AG08395 (cell line): ENCODE results near the gene COL27A1.

Experiments
- DNase-seq: peaks from one replicate; pipeline ENCODE4 v3.0.0; 2012; ENCODE audit warnings: mixed read lengths, low spot score

COL27A1 gene

DNA sequence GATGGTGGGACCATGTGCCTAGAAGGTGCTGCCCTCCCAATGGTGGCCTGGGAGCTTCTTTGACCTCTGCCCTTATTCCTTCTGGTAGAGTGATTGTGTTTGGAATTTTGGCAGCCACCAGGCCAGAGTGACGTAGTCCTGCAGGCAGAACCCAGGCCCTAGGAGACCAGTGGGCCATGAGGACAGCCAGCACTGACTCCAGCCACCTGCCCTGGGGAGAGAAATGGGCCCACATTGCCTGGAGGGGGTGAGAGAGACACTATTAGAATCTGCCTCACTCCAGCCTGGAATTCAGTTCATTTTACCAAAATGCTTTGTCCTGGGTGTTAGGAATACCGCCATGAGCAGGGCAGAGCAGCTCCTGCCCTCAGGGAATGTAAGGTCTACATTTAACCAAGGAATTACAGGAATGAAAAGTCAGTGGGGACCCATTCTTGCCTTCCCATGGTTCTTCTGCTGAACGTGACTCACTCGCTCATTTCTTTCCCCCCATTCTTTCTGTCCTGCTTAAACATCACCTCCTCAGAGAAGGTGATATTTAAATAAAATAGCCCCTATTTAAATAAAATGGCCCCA is 5.5 kb upstream of the COL27A1 start:
- DNase-seq = no peak

DNA sequence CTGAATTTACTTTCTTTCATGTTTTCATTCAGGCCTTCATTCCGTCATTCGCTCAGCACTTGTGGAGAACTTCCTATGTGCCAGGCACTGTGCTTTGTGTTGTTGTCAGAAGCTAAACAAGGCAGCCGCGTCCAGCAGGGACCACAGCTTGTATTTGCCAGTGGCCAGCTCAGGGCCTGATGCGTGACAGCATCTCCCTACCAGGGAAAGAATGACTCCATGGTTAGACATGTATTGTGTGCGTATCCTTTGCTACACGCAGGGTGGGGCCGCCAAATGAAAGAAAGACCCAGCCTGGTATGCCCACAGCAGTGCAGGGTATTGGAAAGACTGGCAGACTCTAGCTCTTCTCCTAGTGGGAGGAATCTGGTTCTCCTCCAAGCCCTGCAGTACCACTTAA is 4.7 kb upstream of the COL27A1 start:
- no peak for DNase-seq

DNA sequence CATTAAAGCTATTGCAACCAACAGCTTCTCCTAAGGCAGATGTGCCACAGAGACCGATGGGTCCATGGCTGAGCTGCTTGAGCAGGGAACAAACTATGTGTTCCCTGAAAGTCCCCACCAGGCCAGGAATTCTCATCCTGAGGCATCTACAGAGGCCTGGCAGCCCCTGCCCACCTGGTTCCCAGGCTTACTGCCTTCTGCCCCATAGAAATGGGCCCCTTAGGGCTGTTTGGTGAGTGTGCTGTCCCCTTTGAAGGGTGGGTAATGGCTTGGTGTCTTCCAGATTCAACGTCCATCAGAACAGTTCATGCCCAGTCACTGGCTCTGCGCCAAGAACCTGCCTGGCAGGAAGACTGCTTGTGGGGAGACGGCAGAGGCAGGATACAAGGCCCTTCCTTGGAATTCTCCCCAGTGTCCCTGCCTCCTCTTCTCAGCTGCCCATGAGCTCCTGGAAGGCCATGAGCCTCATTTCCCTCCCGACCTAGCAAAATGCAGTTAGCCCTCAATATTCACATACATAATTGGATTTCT is 3.8 kb upstream of the COL27A1 start:
- DNase-seq = no peak

DNA sequence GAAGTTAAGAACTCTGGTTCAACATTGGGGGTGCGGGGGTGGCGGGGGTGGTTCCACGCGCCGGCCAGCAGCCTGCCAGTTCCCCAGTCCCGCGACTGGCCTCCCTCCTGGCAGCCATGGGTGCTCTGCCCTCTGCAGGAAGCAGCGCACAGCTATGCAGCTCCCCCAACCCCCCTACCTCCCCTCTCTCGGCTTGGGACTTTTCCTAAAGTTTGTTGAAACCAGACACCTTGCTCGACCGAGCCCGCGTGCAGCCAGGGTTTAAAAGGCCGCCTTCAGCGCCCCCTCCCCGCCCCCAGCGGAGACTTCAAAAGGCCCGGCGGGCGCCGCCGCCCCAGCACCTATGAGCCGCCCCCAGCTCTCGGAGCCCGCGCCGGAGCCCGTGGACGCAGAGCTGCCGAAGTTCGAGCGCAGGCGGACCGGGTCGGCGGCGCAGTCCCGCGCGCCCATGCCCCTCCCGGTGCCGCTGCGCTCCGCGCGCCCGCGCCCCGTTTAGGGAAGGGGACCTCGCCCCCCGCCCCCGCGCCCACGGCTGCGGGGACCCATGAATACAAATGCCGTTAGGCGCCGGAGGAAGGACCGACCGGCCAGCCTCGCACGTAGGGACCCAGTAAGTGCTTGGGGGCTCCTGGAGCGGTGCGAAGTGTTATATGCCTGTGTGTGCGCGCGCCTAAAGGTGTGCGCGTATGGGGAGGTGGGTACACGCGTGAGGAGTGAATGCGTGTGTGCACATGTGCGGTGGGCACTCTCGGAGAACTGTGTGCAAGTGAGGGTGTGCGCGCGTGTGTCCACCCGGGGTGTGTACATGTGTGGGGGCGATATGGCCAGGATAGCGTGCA is 1.4 kb upstream of the COL27A1 start:
- no peak for DNase-seq

DNA sequence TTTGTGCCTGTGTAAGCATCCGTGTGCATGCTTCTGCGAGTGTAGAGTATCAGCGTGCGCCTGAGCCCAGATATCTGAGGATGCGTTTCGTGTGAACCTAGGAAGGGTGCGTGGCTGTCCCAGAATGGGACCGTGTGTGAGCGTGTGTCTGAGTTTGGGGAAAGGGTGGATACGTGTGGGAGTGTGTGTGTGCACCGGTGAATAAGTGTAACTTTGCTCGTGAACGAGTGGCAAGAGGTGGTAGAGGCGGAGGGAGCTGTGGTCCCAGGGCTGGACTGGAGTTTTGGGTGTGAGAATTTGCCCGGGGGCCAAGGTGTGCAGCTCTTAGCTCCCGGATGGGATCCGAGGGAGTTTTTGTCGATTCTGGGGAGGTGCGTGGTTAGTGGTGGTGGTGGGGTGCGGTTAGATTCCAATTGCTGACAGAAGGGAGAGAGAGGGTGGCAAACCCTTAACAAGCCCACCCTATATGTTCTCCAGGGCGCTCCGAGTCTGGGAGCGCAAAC is 686 bp upstream of the COL27A1 start:
- DNase-seq = no peak

DNA sequence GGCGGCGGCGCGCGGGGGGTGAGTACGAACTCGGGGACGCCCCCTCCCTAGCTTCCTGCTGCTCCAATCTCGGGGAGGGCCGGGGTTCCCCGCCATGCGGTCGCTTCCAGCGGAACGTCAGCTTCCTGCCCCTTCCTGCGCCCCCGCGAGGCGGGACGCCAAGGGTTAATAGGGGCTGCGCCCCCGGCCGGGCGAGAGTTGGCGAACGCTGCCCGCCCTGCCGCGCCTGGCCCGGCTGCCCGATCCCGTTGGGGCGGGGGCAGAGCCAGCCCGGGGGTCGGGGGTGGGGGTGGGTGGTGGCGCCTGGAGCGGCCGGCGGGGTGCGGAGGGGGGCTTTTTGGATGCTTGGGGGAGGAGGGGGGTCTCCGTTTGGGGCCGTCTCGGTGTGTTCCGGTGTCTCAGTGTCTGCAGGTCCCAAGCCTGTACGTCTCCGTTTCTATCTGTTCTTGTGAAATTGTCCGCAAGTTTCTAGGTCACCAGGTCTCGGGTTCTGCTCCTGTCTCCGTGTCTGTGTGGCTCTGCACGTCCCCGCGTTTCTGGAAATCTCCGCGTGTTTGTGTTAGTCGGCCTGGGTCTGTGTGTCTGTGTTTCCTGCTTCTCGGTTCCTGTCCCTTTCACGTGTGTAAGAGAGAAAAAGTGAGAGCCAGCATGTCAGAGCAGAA is 789 bp downstream of the COL27A1 start:
- no peak for DNase-seq

DNA sequence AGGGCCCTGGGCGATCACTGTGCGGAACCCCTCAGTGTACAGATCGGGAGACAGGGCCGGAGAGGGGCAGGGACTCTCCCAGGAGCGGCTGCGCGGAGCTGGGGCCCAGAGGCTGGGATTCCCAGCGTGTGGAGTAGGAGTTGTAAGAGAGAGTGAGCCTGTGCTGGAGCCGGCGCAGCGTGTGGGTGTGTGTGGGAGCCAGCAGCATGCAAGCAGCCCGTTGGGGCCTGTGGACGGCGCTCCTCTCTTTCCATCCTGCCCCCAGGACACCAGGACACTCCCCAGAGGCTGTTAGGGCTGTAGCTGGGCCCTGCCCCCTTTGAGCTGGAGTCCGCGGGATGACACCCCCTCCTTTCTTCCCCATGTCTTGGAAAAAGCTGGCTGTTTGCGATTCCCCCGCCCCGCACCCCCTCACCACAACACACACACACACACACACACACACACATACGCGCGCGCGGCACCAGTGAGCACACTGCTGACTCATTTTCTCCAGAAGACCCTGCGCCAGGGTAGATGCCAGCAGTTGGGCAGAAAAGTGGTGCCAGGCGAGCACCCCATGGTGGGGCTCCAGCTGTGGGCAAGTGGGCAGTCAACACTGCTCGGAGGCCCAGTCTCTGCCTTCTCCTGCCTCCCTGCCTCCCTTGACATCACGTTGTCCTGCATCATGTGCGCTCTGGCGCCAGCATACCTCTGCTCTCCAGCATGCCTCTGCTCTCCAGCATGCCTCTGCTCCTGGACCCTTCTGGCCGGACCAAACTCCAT is 1.5 kb downstream of the COL27A1 start:
- DNase-seq = peak; percentile 68

DNA sequence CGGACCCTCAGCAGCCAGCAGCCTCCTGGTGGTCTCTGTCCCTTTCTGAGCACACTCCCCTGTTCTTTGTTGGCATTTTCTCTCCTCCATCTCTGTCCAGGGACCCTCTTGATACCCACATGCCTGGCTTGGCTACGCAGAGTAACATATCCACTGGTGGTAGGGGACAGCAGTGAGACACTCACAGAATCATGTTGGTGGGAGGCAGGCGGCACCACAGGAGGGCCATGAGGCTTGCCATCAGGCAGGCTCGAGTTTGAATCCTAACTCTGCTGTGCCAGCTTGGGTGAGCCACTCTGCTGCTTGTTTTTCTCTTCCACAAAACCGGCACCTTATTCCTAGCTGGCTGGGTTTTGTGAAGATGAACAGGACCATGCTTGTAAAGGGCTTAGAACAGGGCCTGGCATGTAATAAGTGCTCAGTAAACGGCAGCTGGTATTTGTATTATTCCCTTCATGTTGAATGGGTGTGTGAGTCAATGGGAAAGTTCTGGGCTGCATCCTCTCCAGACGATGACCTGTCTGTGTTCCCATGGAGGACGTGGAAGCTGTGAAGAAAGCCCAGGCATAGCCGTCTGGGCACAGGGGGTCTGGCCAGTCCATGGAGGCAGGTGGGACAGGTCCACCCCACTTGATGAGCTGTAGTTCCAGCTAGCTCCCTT is 2.3 kb downstream of the COL27A1 start:
- DNase-seq = no peak

DNA sequence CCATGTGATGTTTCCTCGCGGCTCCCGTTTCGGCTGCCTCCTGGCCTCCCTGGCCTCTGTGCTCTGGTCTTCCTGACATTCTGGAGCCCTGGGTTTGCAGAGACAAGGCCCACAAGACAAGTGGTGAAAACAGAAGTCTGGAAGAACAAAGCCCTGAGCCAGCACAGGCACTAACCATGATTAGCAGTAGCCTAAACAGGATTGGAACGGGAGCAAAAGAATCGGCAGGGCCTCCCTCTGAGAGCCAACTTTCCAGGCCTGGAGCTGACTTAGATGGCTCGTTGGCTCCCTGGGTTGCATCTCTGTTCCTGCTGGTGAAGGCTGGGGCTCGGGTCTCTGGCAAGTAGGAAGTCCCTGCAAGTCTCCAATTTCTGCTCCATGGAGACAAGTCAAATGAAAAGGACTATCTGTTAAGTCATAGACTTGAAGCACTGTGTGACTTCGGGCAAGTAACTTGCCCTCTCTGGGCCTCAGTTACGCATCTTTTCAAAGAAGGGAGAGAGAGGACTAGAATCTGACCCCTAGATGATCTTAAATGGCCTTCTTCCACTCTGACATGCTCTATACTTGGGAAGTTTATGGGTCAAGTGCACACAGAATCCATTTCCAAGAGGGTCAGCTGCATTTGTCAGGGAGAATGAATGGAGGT is 3.3 kb downstream of the COL27A1 start:
- no peak for DNase-seq

DNA sequence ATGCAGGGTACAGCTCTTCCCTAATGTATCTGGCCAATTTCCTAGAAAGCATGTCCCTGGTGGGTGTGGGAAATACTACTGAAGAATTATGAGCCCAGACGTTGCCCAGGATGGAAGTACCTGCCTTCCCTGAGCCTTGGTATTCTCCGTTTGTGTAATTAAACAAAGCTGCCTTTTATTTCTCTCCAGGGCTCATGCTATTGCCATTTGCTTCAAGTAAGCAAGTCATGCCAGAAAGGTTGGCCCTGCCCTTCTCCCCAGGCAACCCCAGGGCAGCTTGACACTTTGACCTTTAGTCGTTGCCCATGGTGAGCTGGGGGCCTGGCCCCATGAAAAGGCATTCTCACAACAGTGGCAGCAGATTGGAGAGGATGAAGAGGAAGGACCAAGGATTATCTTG is 4.4 kb downstream of the COL27A1 start:
- DNase-seq = no peak

DNA sequence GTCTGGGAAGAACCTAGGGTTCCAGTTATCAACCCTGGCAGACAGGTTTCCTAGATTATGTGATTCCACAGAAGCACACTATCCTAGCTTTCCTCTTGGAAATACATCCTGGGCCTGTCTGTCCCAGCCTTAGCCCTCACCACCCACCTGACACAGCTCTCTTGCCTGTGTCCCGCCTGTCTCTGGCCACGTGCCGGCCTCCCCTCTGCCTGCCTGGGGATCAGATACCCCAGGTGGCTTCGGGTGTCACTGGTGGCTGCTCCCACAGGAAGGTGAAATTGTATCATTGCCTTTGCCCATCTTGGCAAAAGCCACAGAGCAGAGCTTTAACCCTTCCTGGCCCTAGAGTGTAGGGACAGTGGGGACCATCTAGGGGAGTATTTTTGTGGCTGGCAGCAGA is 6.2 kb downstream of the COL27A1 start:
- DNase-seq = no peak

DNA sequence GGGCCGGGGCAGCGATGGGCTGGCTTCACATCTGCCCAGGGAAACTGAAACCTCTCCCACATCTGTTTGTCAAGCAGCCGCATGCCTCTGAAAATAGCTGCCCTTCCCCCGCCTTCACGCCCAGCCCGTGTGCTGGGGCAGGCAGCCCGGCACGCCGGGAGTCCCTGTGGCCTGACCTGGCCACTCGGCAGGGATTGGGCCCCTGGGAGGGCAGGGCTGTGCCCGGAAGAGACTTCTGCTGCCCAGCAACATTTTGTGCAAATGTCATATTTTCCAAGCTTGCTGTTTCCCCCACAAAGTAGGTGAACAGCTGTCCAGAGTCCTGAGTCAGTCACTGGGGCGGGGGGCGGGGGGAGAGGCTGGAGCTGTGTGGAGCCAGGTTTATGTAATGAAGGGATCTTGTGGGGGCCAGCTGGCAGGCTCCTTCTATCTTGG is 8.2 kb downstream of the COL27A1 start:
- DNase-seq = peak; percentile 77

DNA sequence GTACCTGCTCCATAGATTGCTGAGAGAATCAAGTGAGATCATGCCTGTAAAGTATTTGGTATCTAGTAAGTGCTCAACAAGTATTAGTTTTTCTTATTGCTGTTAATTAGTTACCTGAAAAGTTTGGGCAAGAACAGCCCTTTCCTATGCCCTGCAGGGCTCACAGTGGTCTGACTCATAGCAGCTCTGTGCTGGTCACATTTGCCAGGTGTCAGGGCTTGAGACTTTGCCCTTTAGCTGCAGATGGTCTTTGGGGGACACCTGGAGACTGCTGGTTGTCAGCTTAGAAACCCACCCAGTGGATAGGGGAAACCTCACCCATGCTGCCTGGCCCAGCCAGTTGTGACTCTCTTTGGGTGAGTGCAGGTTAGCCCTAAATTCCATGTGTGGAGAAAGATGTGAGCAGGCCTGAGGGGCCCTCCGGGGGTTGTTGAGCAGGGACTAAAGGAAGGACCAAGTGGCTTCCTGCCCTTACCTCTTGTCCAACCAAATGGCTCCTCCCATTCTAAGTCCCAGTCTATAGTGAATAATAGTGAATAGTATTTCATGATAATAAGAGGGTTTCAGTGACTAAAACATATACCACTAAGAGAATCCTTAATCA is 9.0 kb downstream of the COL27A1 start:
- DNase-seq = no peak

DNA sequence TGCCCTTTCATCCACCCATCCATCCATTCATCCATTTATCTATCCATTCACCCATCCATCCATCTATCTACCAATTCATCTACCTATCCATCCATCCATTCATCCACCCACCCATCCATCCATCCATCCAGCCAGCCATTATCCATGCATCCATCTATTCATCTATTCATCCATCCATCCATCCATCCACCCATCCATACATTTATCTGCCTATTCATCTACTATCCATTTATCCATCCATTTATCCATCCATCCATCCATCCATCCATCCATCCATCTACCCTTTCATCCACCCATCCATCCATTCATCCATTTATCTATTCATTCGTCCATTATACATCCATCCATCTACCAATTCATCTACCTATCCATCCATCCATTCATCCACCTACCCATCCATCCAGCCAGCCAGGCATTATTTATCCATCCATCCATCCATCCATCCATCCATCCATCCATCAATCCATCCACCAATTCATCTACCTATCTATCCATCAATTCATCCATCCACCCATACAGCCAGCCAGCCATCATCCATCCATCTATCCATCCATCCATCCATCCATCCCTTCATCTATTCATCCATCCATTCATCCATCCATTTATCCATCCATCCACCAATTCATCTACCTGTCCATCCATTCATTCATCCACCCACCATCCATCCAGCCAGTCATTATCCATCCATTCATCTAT is 10.2 kb downstream of the COL27A1 start:
- no peak for DNase-seq

DNA sequence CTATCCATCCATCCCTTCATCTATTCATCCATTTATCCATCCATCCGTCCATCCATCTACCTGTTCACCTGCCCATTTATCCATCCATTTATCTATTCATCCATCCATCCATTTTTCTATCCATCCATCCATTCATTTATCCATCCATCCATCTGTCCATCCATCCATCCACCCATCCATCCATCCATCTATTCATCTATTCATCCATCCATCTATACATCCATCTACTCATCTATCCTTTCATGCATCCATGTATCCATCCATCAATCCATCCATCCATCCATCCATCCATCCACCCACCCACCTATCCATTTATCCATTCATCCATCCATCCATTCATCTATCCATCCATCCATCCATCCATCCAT is 10.8 kb downstream of the COL27A1 start:
- DNase-seq = no peak

DNA sequence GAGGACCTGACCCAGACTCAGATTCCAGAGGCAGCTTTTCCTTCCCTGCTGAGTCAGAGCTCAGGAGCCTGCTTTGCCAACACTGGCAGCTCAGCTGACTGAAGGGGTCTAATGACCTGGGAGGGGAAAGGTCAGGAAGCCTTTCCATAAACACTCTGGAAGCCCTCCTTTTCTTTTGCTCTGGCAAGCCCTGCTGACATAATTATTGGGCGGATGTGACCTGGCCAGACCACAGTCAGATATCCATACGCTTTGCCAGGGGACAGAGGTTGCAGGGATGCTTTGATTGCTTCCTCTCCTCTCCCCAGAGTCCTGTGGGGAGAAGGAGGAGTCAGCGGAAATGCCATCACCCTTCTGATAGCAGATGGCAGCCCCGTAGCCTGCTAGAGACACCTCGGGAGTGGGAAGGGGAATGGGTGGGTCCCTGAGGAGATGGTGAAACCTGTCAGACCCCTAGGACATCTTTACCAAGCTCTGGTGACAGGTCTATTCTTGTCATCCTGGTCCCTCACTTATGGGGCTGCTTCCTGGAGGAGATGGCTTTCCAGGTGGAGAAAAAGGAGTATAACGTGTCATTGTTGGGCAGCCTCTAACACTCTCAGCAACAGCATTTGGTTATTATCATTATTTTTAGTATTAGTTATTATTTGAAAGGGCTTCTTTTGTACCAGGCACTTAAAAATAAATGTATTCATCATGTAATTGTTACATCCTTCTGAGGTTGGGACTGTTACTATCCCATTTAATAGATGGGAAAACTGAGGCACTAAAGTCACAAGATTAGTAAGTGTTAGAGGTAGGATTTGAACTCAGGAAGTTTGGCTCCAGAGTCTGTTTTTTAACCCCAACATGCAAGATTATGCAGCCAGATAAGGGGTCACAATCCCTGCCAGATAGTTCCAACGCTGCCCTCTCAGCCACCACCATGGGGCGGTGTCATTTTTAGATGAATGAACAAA is 11.6 kb downstream of the COL27A1 start:
- DNase-seq = no peak

DNA sequence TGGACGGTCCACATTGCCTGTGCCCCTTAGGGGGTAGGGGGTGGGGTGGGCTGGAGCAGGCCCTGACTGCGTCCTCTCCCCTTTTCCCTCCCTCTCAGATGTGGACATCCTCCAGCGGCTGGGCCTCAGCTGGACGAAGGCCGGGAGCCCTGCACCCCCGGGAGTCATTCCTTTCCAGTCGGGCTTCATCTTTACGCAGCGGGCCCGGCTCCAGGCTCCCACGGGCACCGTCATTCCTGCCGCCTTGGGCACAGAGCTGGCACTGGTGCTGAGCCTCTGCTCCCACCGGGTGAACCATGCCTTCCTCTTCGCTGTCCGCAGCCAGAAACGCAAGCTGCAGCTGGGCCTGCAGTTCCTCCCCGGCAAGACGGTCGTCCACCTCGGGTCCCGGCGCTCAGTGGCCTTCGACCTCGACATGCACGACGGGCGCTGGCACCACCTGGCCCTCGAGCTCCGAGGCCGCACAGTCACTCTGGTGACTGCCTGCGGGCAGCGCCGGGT is 12.3 kb downstream of the COL27A1 start:
- no peak for DNase-seq

DNA sequence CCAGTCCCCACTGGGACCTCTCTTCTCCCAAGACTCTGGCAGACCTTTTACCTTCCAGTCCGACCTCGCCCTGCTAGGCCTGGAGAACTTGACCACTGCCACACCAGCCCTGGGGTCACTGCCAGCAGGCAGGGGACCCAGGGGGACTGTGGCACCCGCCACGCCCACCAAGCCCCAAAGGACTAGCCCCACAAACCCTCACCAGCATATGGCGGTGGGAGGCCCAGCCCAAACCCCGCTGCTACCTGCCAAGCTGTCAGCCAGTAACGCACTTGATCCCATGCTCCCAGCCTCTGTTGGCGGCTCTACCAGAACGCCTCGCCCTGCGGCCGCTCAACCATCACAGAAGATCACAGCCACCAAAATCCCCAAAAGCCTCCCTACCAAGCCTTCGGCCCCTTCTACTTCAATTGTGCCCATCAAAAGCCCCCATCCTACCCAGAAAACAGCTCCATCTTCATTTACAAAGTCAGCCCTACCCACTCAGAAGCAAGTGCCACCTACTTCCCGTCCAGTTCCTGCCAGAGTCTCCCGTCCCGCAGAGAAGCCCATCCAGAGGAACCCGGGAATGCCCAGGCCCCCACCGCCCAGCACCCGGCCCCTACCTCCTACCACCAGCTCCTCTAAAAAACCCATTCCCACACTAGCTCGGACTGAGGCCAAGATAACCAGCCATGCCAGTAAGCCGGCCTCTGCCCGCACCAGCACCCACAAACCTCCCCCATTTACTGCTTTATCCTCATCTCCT is 13.1 kb downstream of the COL27A1 start:
- DNase-seq = no peak
